ENCODE results near the gene KRTAP5-1.

KRTAP5-1 gene

DNA sequence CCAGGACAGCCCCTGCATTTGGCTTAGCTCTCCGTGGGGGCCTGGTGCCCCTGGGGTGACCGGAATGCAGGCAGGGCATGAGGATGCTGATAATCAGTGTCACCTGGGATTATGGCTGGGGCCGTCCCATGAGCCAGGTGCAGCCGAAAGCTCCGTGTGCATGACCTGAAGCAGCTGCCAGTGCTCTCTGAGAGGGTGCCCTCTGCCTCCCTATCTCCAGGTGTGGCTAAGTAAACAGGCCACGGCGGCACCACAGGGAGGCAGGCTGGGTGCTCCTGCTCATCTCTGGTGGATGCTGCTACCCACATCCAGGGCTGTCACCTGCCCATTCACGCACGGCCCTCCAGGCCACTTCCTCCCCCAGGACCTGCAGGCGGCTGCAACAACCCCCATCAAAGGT is 42.8 kb downstream of the KRTAP5-1 start:
- no peak for DNase-seq

GRCh38 chr11:1541474-1542204 is 43.4 kb downstream of the KRTAP5-1 start:
- no peak for DNase-seq

- DNase-seq: no peak
Measured at GRCh38 chr11:1540074-1540473, 45.0 kb downstream of the KRTAP5-1 start.

GRCh38 chr11:1538153-1538552 is 46.9 kb downstream of the KRTAP5-1 start:
- no peak for DNase-seq

DNA sequence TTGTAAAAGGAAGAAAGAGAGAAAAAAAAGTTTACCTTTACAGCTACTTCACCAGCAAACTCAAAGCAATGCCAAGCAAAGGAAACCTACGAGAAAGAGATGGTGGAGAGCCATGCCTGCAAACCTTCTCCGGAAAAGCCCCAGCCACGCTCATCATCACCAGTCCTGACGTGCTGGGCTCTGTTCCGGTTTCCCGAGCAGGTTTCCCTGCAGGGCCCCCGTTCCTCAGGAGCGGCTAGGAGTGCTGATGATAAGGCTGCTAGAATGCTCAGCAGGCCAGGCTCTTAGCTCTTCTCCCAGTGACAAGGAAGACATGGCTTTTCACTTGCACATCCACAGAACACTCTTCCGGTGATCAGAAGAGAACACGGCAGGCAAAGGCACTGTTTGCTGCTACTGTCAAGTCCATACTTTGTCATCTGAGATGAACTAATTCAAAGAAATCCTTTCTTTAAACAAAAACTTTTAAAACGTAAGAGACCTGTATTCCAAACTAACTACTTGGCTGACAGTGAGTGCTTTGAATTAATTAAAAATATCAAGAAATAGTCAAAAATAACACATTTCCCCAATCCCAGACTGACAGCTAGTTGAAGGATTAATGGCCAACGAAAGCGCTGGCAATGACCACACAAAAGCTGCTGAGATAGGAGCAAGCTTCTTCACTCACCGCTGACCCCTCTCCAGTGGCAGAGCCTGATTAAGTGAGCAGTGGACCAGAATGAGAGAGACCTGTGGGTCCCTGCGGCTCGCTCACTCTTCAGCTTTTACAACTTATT is 48.8 kb downstream of the KRTAP5-1 start:
- DNase-seq: no peak

- DNase-seq: no peak
Measured at GRCh38 chr11:1534682-1535081, 50.4 kb downstream of the KRTAP5-1 start.

Data from suppressor macrophage (primary cell).